HG03025 (cell line): Measurements from ENCODE around the gene CROCC.
"Not testable (repeated sequence)": the region's sequence is repeated elsewhere in the genome, so short reads cannot be mapped to it uniquely, and the experiment has no call there.

Experiments
- ATAC-seq: cut with Tn5 transposase; IDR thresholded peaks from one replicate; pipeline ENCODE4 v1.9.1; 2021; ENCODE audit warnings: mild to moderate bottlenecking, moderate library complexity; ENCODE audit not compliant: unreplicated experiment, low FRiP score

The CROCC gene

DNA sequence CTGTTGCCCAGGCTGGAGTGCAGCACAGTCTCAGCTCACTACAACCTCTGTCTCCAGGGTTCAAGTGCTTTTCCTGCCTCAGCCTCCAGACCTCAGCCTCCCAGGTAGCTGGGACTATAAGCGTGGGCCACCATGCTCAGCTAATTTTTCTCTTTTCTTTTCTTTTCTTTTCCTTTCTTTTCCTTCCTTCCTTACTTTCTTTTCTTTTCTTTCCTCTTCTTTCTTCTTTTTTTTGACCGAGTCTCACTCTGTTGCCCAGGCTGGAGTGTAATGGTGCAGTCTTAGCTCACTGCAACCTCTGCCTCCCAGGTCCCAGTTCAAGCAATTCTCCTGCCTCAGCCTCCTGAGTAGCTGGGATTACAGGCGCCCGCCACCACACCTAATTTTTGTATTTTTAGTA lies 42.4 kb downstream of the CROCC start:
- not testable (repeated sequence) for ATAC-seq

DNA sequence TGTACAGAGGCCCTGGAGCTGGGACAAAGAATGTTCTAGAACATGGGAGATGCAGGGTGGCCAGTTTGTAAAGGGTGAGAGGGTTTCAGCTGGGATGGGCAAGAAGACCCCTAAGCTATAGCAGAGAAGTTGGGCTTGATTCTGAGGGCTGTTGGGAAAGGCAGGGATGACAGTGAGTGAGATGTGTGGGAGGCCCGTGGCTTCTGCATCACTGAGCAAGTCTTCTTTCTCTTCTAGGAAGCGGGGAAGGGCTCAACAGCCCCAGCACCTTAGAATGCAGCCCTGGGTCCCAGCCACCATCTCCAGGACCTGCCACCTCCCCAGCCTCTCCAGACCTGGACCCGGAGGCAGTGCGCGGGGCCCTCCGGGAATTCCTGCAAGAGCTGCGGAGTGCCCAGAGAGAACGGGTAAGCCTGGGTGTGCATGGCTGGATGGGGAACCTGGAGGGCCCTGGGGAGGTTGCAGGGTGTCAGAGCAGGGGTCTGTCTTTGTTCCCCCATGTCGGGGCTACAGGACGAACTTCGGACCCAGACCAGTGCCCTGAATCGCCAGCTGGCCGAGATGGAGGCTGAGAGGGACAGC lies 43.8 kb downstream of the CROCC start:
- no peak for ATAC-seq

GRCh38 chr1:16966282-16966681 lies 44.6 kb downstream of the CROCC start:
- ATAC-seq = no peak

DNA sequence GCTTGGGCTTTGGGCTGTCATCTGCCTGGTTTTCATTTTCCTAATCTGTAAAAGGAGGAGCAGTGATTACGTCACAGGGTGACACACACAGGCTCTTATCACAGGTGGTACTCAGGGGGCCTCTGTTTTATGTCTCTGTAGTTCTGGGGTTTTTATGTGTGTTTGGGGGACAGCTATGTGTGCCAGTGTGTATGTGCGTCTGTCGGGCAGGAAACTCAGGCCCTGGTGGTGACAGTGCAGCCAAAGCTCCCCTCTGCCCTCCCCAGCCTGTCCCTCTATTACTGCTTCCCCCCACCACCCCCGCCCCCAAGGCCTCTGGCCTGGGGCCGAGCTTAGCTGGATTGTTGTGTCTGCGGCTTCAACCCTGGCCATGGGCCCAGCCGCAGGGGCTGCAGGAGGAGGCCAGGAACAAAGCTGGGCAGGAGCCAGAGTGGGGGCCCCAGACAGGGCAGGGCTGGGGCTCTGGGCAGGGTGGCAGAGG lies 45.4 kb downstream of the CROCC start:
- no peak for ATAC-seq

DNA sequence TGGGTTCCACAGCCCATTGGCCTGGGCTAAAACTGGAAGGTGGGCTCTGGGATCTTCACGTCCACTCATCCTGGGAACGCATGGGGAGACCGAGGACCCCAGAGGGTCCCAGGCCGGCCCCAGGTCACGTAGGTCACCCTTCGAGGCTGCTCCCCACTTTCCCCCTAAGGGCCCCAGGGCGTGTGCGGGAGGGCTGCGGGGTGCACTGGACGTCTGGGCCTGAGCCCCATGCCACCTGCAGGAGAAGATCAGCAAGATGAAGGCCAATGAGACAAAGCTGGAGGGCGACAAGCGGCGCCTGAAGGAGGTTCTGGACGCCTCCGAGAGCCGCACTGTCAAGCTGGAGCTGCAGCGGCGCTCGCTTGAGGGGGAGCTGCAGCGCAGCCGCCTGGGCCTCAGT lies 46.2 kb downstream of the CROCC start:
- no peak for ATAC-seq

- no peak for ATAC-seq
Observed at GRCh38 chr1:16968372-16968771, 46.6 kb downstream of the CROCC start.

GRCh38 chr1:16969057-16969611 lies 47.4 kb downstream of the CROCC start:
- ATAC-seq = no peak

DNA sequence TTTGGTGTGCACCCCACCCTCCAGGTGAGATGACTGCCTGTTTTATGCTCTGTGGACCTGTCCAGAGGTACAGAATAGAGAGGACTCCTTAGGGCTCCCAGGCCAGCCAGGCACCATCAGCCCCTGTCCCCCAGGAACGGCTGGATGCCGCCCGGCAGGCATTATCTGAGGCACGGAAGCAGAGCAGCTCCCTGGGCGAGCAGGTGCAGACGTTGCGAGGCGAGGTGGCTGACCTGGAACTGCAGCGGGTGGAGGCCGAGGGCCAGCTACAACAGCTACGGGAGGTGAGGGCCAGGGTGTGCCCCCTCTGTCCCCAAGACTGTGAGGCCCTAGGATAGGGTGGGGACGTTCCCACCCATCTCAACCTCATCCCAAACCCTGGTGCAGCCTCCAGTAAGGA lies 47.9 kb downstream of the CROCC start:
- ATAC-seq = no peak

DNA sequence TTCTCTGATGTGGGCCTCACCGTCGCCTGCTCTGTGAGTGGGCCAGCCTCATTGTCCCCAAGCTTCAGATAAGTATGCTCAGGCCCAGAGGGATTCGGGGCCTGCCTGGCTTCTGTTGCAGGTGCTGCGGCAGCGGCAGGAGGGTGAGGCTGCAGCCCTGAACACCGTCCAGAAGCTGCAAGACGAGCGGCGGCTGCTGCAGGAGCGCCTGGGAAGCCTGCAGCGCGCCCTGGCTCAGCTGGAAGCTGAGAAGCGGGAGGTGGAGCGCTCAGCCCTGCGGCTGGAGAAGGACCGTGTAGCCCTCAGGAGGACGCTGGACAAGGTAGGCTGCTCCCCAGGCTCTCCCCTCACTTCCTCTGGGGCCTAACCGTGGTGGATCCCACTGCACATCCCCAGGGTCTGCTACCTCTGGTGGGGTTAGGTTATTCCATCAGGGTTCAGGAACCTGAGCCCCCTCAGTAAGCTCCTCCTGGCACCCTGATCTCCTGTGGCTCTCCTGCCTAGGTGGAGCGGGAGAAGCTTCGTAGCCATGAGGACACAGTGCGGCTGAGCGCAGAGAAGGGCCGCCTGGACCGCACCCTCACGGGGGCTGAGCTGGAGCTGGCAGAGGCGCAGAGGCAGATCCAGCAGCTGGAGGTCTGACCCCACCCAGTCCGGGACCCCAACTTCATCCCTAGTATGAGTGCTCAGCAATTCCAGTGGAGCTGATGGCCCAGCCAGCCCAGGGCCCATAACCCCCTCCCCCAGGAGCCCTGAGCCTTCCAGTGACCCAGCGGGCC lies 48.6 kb downstream of the CROCC start:
- no peak for ATAC-seq

GRCh38 chr1:16971341-16972188 lies 49.8 kb downstream of the CROCC start:
- ATAC-seq = no peak

- no peak for ATAC-seq
Observed at GRCh38 chr1:16972189-16972895, 50.6 kb downstream of the CROCC start.

DNA sequence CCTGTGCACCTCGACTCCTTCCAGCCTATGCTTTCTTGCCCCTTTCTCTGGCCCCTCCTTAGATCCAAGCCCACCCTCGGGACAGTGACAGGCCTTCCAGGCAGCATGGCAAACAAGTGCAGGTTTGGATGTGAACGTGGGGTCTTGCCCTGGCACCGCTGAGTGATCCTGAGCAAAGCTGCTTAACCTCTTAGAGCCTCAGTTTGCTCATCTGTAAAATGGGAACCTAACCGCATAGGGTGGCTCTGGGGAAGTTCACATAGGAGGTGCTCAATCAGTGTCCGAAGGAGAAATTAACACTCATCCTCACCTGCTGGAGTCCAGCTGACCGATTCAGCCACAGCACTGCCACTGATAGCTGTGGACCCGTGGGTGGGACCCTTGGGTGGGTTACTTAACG lies 51.5 kb downstream of the CROCC start:
- ATAC-seq = no peak

DNA sequence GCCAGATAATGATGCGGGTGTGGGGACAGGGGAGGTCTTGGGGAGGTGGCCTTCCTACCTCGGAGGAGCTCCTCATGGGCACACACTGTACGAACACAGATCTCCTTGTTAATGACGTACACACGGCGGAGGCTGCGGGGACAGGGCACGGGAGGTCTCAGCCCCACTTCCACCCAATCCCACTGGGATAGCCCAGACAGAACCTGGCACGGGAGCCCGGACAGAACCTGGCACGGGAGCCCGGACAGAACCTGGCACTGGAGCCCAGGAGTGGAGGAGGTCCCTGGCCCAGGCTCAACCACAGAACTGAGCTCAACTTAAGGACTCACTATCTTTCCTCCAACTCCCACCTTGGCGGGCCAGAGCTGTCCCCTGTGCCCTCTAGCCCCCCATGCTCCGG lies 53.5 kb downstream of the CROCC start:
- no peak for ATAC-seq

- no peak for ATAC-seq
Observed at GRCh38 chr1:16975838-16976237, 54.1 kb downstream of the CROCC start.

DNA sequence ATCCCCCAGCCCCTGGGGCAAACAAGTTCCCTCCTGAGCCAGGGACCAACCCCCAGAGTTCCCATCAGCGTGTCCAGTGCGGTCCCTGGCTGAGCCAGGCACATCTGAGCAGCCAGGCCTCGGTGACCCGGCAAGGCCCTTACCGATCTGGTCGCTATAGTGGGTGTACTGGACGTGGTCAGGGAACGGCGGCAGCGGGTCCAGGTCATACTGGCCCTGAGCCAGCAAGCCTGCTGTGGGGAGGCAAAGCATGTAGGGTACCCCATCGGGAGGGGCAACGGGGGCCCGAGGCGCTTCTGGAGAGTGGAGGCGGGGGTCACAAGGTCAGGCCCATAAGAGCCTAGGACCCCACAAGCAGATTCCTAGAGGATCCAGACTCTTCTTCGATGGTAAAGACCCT lies 55.2 kb downstream of the CROCC start:
- no peak for ATAC-seq

DNA sequence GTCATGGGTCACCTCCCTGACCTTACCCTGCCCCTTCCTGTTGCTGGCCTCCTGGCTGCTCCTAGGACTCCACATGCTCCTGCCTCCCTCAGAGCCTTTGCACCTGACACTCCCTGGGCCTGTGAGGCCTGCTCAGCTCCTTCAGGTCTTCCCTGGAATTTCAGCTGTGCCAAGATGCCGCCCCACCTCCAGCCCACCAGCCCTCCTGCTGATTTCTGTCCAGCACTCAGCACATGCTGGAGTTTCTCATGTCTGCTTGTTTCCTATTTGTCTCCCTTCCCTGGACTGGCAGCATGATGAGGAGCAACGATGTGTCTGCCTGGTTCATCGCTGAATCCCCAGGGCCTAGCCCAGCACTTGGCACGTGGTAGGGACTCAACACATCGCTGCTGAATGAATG lies 55.6 kb downstream of the CROCC start:
- no peak for ATAC-seq

DNA sequence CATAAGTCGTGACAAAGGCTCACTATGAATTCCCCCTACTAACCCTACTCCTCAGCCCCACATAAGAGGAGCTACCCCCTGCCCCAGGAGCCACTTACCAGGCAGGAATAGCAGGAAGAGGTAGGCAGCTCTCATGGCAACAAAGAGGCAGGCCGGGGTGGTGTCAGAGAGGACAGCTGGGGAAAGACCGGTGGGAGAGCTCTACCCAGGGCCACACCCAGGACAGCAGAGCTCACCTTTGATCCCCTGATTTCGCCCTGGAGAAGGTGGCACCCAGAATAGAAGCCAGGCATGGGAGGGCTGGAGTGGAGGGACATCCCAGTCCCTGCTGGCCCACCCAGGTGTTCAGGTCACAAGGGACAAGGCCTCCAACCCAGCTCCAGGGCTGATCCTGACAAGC lies 56.4 kb downstream of the CROCC start:
- no peak for ATAC-seq

DNA sequence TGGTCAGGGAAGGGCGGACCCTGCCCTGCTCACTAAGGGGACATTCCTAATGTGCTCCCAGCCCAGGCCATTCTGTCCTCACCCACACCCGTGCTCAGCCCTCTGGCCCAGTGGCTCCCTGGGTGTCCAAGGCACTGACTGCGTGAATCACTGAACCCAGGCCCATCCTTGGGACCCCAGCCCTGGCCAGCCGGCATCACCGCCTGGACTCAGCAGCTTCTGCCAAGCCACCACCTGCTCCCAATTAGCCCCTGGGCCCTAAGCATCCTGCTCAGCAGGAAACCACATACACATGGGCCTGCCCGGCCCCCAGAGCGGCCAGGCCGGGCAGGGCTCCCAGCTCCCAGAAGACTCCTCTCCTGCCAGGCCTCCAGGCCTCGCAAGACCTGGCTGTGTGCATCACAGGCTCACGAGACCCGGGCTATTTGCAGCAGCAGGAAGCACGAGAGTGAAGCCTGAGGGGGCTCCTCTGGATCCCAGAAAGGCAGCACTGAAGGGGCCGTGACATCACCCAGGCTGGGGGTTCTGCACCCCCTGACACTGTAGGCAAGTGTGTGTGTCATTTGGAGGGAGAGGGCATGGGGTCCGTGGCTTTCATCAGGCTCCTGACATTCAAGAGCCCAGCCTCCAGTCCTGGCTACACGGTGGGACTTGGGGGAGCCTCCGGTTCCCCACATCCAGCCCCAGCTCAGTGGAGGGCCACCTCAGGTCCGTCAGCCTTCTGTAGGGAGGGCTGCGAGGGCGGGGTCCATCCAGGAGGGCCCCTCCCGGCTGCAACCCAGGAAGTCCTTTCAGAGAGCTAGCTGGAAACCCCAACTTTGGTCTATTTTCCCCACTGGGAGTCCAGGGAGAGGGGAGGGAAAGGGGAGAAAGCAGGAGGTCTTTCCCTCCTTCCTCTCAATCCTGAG lies 57.1 kb downstream of the CROCC start:
- ATAC-seq = no peak
